Mesodermal cell (in vitro differentiated cells): ENCODE measurements around the gene ABCC1.
"Not testable (repeated sequence)": the region's sequence is repeated elsewhere in the genome, so short reads cannot be mapped to it uniquely, and the experiment has no call there.

Experiments used
- H3K27ac ChIP-seq: 2 replicates; pipeline ENCODE4 v1.7.0; 2013; ENCODE audit warnings: mild to moderate bottlenecking, low read depth, low read length, moderate library complexity; ENCODE audit not compliant: severe bottlenecking
- H3K36me3 ChIP-seq: 2 replicates; pipeline ENCODE4 v1.7.1; 2013; ENCODE audit warnings: mild to moderate bottlenecking, low read length, moderate library complexity; ENCODE audit not compliant: control insufficient read depth, insufficient read depth
- H3K4me1 ChIP-seq: one replicate; pipeline ENCODE4 v1.7.1; 2013; ENCODE audit warnings: mild to moderate bottlenecking, low read length; ENCODE audit not compliant: insufficient read depth, control insufficient read depth, poor library complexity, severe bottlenecking
- H3K4me3 ChIP-seq: 2 replicates; pipeline ENCODE4 v1.7.0; 2013; ENCODE audit warnings: low read length, control low read depth, mild to moderate bottlenecking; ENCODE audit not compliant: insufficient read depth, poor library complexity, severe bottlenecking; ENCODE audit errors: extremely low read depth
- H3K9me3 ChIP-seq: 2 replicates; pipeline ENCODE4 v1.7.1; 2013; ENCODE audit warnings: mild to moderate bottlenecking, low read length, moderate library complexity; ENCODE audit not compliant: control insufficient read depth
- WGBS, 2 experiments: methylation state at CpG; one replicate each; pipeline ENCODE4 v1.1.5; 2013; ENCODE audit warnings: missing lambda C conversion rate in 2 of 2; ENCODE audit not compliant: insufficient coverage in 2 of 2; 5-methylcytosine and 5-hydroxymethylcytosine counted together

ABCC1 gene

GRCh38 chr16:16100631-16101030 is 151.2 kb downstream of the ABCC1 start:
- Histone ChIP-seq H3K9me3 (no peaks in the 10 kb centered on the region), H3K27ac (no peak overlapping the region), H3K36me3 (peaks cover 32% of the 10 kb centered on the region), H3K4me1 (peaks cover 15% of the 10 kb centered on the region), H3K4me3 (no peak overlapping the region)
- WGBS, 2 experiments, result 95 to 100% methylated on average over 2 to 5 of the region's 8 CpGs

DNA sequence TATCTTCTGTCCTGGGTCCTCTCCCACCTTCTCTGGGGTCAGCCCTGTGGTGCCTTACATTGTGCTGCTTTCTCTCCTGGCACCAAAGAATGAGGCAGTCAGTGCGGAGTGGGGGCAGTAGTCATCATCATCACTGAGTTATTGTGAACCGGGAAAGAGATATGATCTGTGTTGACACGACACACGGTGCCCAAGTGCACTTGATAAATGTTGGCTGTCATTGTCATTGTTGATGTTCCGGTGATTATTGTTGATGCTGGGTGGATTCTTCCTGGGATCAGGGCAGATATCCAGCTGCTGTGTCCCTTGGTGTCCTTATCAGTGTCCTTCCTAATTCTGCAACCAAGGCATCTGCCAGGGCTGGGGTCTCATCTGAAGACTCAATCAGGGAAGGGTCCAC is 152.2 kb downstream of the ABCC1 start:
- Histone ChIP-seq H3K9me3 (no peaks in the 10 kb centered on the region), H3K27ac (no peak overlapping the region), H3K4me3 (no peak overlapping the region), H3K36me3 (peaks cover 32% of the 10 kb centered on the region), H3K4me1 (peaks cover 10% of the 10 kb centered on the region)
- WGBS, 2 experiments, result 98 to 100% methylated on average over 4 of the region's 5 CpGs

- H3K4me1 ChIP-seq, result no peaks in the 10 kb centered on the region
These were observed 153.3 kb downstream of the ABCC1 start for GRCh38 chr16:16102738-16103137.

GRCh38 chr16:16104132-16104803 is 154.9 kb downstream of the ABCC1 start:
- H3K4me3 ChIP-seq, H3K4me1 ChIP-seq, H3K9me3 ChIP-seq, H3K27ac ChIP-seq: not testable (repeated sequence)
- H3K36me3 ChIP-seq, result peaks cover 35% of the 10 kb centered on the region
- 83 to 96% methylated on average over 9 to 10 of the region's 16 CpGs for WGBS, 2 experiments

More at GRCh38 chr16:16102738-16103137, 153.3 kb downstream of the ABCC1 start:
- Histone ChIP-seq H3K9me3 (no peaks in the 10 kb centered on the region), H3K27ac (no peak overlapping the region), H3K4me3 (no peak overlapping the region), H3K36me3 (peaks cover 30% of the 10 kb centered on the region)
- WGBS, 2 experiments, result 95 to 100% methylated on average over 3 to 4 of the region's 4 CpGs

DNA sequence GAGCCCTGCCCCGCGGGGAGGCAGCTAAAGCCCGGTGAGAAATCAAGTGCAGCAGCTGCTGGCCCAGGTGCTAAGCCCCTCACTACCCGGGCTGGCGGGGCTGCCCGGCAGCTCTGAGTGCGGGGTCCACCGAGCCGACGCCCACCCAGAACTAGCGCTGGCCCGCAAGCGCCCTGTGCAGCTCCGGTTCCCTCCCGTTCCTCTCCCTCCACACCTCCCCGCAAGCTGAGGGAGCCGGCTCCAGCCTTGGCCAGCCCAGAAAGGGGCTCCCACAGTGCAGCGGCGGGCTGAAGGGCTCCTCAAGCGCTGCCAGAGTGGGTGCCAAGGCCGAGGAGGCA is 155.4 kb downstream of the ABCC1 start:
- peaks cover 40% of the 10 kb centered on the region for H3K36me3 ChIP-seq
- not testable (repeated sequence) for H3K9me3 ChIP-seq, H3K4me1 ChIP-seq, H3K4me3 ChIP-seq, H3K27ac ChIP-seq
- 93 to 96% methylated on average over 3 to 12 of the region's 21 CpGs for WGBS, 2 experiments

DNA sequence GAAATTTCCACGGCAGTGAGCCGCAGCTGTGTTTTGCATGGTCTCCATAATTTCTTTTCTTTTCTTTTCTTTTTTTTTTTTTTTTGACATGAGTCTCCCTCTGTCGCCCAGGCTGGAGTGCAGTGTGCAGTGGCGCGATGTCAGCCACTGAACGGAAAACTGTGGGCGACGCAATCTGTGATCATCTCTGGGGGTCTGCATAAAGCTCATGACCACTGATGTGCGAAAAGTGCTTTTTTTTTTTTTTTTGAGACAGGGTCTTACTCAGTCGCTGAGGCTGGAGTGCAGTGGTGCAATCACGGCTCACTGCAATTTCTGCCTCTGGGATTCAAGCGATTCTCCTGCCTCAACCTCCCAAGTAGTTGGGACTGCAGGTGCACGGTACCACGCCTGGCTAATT is 156.2 kb downstream of the ABCC1 start:
- Histone ChIP-seq H3K36me3 (peaks cover 48% of the 10 kb centered on the region), H3K9me3 (no peaks in the 10 kb centered on the region), H3K4me1 (no peaks in the 10 kb centered on the region), H3K27ac (no peak overlapping the region), H3K4me3 (no peak overlapping the region)
- WGBS, 2 experiments, result 94 to 99% methylated on average over 10 to 12 of the region's 14 CpGs

GRCh38 chr16:16106466-16106865 is 157.1 kb downstream of the ABCC1 start:
- H3K27ac ChIP-seq, result no peak overlapping the region
- no peak overlapping the region for H3K4me3 ChIP-seq
- H3K4me1 ChIP-seq, result no peaks in the 10 kb centered on the region
- no peaks in the 10 kb centered on the region for H3K9me3 ChIP-seq
- peaks cover 55% of the 10 kb centered on the region for H3K36me3 ChIP-seq
- 55 to 96% methylated on average over 2 to 4 of the region's 6 CpGs for WGBS, 2 experiments

DNA sequence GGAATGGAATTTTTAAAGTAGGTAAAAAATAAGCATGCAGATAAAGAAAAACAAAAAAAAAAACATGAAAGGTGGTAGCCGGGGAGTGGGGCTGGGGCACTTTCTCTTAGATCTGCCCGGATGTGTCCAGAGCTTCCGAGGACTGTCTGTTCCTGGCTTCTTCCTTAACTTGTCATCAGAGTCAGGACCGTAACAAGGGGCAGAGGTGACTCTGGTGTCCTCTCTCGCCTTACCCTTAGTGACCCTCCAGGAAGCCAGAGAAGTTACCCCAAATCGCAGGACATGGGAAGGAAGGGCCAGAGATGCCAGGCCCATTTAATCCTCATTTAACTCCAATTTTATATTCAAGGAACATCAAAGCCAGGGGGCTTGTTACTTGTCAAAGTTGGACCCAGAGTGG is 158.4 kb downstream of the ABCC1 start:
- Histone ChIP-seq H3K9me3 (no peaks in the 10 kb centered on the region), H3K36me3 (peaks cover 61% of the 10 kb centered on the region), H3K4me1 (no peaks in the 10 kb centered on the region), H3K4me3 (no peak overlapping the region), H3K27ac (no peak overlapping the region)
- WGBS, 2 experiments, result 93 to 99% methylated on average over 6 of the region's 6 CpGs

GRCh38 chr16:16108759-16109158 is 159.3 kb downstream of the ABCC1 start:
- H3K4me3 ChIP-seq, result no peak overlapping the region
- peaks cover 63% of the 10 kb centered on the region for H3K36me3 ChIP-seq
- no peaks in the 10 kb centered on the region for H3K4me1 ChIP-seq
- 84 to 89% methylated on average over 6 of the region's 6 CpGs for WGBS, 2 experiments
- no peaks in the 10 kb centered on the region for H3K9me3 ChIP-seq
- H3K27ac ChIP-seq, result no peak overlapping the region

GRCh38 chr16:16109453-16110110 is 160.2 kb downstream of the ABCC1 start:
- H3K4me1 ChIP-seq, result no peaks in the 10 kb centered on the region
- no peak overlapping the region for H3K27ac ChIP-seq
- 81 to 83% methylated on average over 6 of the region's 8 CpGs for WGBS, 2 experiments
- H3K36me3 ChIP-seq, result peaks cover 62% of the 10 kb centered on the region
- H3K9me3 ChIP-seq, result no peaks in the 10 kb centered on the region
- no peak overlapping the region for H3K4me3 ChIP-seq

DNA sequence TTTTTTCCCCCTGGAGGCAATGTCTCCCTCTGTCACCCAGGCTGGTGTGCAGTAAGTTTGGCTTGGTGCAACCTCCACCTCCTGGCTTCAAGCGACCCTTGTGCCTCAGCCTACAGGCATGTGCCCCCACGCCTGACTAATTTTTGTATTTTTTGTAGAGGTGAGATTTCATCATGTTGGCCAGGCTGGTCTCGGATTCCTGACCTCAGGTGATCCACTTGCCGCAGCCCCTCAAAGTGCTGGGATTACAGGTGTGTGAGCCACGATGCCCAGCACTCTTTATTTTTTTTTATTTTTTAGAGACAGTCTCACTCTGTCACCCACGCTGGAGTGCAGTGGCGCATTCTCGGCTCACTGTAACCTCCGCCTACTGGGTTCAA is 160.7 kb downstream of the ABCC1 start:
- Histone ChIP-seq H3K4me3 (no peak overlapping the region), H3K36me3 (peaks cover 65% of the 10 kb centered on the region), H3K4me1 (no peaks in the 10 kb centered on the region), H3K9me3 (no peaks in the 10 kb centered on the region), H3K27ac (no peak overlapping the region)
- 92 to 93% methylated on average over 9 of the region's 9 CpGs for WGBS, 2 experiments
